Uterus (tissue), 2 donors: ENCODE results near the gene RAPGEFL1.
"Not testable (repeated sequence)": the region's sequence is repeated elsewhere in the genome, so short reads cannot be mapped to it uniquely, and the experiment has no call there.

Source experiments
- POLR2A ChIP-seq, 2 donors: fragments of 450-650 bp; IDR thresholded peaks; one replicate each; pipeline ENCODE4 v1.6.1; 2016; ENCODE audit warnings: antibody characterized with exemption in 2 of 2, mild to moderate bottlenecking in 1 of 2, moderate library complexity in 1 of 2
- TF ChIP-seq, protein P1 (sequence below), 4 experiments: fragments of 200-600 bp in 2 of 4; fragments of 450-650 bp in 2 of 4; sonication (generic) in 2 of 4; IDR thresholded peaks; one replicate each; pipeline ENCODE4 v1.5.1; 2016 to 2019; ENCODE audit warnings: antibody characterized with exemption in 4 of 4, mild to moderate bottlenecking in 2 of 4, moderate library complexity in 1 of 4

DNA sequence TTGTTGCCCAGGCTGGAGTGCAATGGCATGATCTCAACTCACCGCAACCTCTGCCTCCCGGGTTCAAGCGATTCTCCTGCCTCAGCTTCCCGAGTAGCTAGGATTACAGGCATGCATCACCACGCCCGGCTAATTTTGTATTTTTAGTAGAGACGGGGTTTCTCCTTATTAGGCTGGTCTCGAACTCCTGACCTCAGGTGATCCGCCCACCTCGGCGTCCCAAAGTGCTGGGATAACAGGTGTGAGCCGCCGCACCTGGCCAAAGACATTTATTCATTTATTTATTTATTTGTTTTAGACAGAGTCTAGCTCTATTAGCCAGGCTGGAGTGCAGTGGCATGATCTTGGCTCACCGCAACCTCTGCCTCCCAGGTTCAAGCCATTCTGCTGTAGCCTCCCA, 51.9 kb downstream of the RAPGEFL1 start:
- TF ChIP-seq, protein P1, sequence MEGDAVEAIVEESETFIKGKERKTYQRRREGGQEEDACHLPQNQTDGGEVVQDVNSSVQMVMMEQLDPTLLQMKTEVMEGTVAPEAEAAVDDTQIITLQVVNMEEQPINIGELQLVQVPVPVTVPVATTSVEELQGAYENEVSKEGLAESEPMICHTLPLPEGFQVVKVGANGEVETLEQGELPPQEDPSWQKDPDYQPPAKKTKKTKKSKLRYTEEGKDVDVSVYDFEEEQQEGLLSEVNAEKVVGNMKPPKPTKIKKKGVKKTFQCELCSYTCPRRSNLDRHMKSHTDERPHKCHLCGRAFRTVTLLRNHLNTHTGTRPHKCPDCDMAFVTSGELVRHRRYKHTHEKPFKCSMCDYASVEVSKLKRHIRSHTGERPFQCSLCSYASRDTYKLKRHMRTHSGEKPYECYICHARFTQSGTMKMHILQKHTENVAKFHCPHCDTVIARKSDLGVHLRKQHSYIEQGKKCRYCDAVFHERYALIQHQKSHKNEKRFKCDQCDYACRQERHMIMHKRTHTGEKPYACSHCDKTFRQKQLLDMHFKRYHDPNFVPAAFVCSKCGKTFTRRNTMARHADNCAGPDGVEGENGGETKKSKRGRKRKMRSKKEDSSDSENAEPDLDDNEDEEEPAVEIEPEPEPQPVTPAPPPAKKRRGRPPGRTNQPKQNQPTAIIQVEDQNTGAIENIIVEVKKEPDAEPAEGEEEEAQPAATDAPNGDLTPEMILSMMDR (IDR thresholded peaks at IDR 0.05): not testable (repeated sequence)
- TF ChIP-seq POLR2A (IDR thresholded peaks at IDR 0.05): not testable (repeated sequence)
